Chondrocyte (in vitro differentiated cells): ENCODE data around the gene TMX1. TPM values are rescaled to one million over a fixed set of nuclear protein-coding genes. Genes with fewer than 3 reads are reported as not detected.

Experiments
- DNase-seq: peaks from one replicate; pipeline ENCODE4 v3.0.0; 2021; ENCODE audit warnings: mixed read lengths, low spot score
- H3K27ac Mint-ChIP-seq: one replicate; pipeline ENCODE4 v1.8.0; 2021; ENCODE audit warnings: mild to moderate bottlenecking, moderate library complexity, mixed read lengths; ENCODE audit not compliant: unreplicated experiment
- H3K27me3 Mint-ChIP-seq: 2 replicates; pipeline ENCODE4 v1.8.0; 2021; ENCODE audit warnings: low read depth, mixed read lengths
- H3K36me3 Mint-ChIP-seq: 2 replicates; pipeline ENCODE4 v1.8.0; 2021; ENCODE audit warnings: low read depth, mixed read lengths
- H3K4me1 Mint-ChIP-seq: 2 replicates; pipeline ENCODE4 v1.8.0; 2021; ENCODE audit warnings: low read depth, mild to moderate bottlenecking, mixed read lengths
- H3K4me3 Mint-ChIP-seq: one replicate; pipeline ENCODE4 v1.8.0; 2021; ENCODE audit warnings: mild to moderate bottlenecking, moderate library complexity, mixed read lengths; ENCODE audit not compliant: unreplicated experiment
- H3K9me3 Mint-ChIP-seq: 2 replicates; pipeline ENCODE4 v1.8.0; 2021; ENCODE audit warnings: low read depth, mixed read lengths
- CTCF ChIP-seq: fragments of 200-600 bp; sonication (generic); IDR thresholded peaks from 2 replicates; pipeline ENCODE4 v1.5.0; 2021; ENCODE audit warnings: antibody characterized with exemption, mild to moderate bottlenecking, moderate library complexity
- total RNA-seq: library from RNA; stranded (reverse); gene quantifications from 3 replicates; pipeline ENCODE4 v1.2.1, GENCODE V29; 2021

The TMX1 gene
- total RNA-seq, 1 donor from 2014 or later: 35.4 TPM

- Mint-ChIP-seq H3K4me1 (no peaks in the 10 kb centered on the region), H3K27ac (no peak overlapping the region), H3K4me3 (no peak overlapping the region), H3K9me3 (peaks cover 7% of the 10 kb centered on the region), H3K36me3 (peaks cover 26% of the 10 kb centered on the region), H3K27me3 (no peaks in the 10 kb centered on the region)
- no peak for TF ChIP-seq CTCF
- no peak for DNase-seq
Measured at GRCh38 chr14:51253880-51254279, 13.8 kb downstream of the TMX1 start.

- Mint-ChIP-seq H3K27me3 (no peaks in the 10 kb centered on the region), H3K4me3 (no peak overlapping the region), H3K9me3 (peaks cover 11% of the 10 kb centered on the region), H3K36me3 (peaks cover 11% of the 10 kb centered on the region), H3K27ac (no peak overlapping the region), H3K4me1 (no peaks in the 10 kb centered on the region)
- DNase-seq: no peak
- no peak for TF ChIP-seq CTCF
Measured at GRCh38 chr14:51258280-51258679, 18.2 kb downstream of the TMX1 start.

- no peak for DNase-seq
- no peaks in the 10 kb centered on the region for H3K4me1 Mint-ChIP-seq
- H3K4me3 Mint-ChIP-seq: no peak overlapping the region
- H3K27me3 Mint-ChIP-seq: no peaks in the 10 kb centered on the region
- no peak for TF ChIP-seq CTCF
- peaks cover 11% of the 10 kb centered on the region for H3K9me3 Mint-ChIP-seq
- peaks cover 11% of the 10 kb centered on the region for H3K36me3 Mint-ChIP-seq
- H3K27ac Mint-ChIP-seq: no peak overlapping the region
Measured at GRCh38 chr14:51258788-51259187, 18.7 kb downstream of the TMX1 start.

- H3K27ac Mint-ChIP-seq: no peak overlapping the region
- H3K4me3 Mint-ChIP-seq: no peak overlapping the region
- H3K36me3 Mint-ChIP-seq: peaks cover 11% of the 10 kb centered on the region
- no peak for DNase-seq
- H3K9me3 Mint-ChIP-seq: peaks cover 11% of the 10 kb centered on the region
- no peaks in the 10 kb centered on the region for H3K4me1 Mint-ChIP-seq
- H3K27me3 Mint-ChIP-seq: no peaks in the 10 kb centered on the region
- no peak for TF ChIP-seq CTCF
Measured at GRCh38 chr14:51260225-51260624, 20.2 kb downstream of the TMX1 start.

GRCh38 chr14:51261151-51261550 is 21.1 kb downstream of the TMX1 start:
- no peak for TF ChIP-seq CTCF
- peaks cover 11% of the 10 kb centered on the region for H3K36me3 Mint-ChIP-seq
- no peak overlapping the region for H3K27ac Mint-ChIP-seq
- no peak overlapping the region for H3K4me3 Mint-ChIP-seq
- H3K27me3 Mint-ChIP-seq: no peaks in the 10 kb centered on the region
- DNase-seq: no peak
- H3K4me1 Mint-ChIP-seq: no peaks in the 10 kb centered on the region
- H3K9me3 Mint-ChIP-seq: peaks cover 11% of the 10 kb centered on the region
